HCT116 (cell line): ENCODE measurements around the gene SLC9A9. TPM values are rescaled to one million over a fixed set of nuclear protein-coding genes. Genes with fewer than 3 reads are reported as not detected.

ENCODE experiments used
- ATAC-seq: fragments of 200-7000 bp; cut with Tn5 transposase; 2 replicates; pipeline ENCODE4 v1.9.1; 2020; ENCODE audit warnings: mild to moderate bottlenecking, moderate library complexity
- BruUV-seq: library from RNA; stranded (reverse); fragments of 400-500 nt; replicated peaks from 2 replicates; lab custom pipeline; 2021; lab: Mats Ljungman, UMichigan
- CTCF ChIA-PET: fragments of 300-600 bp; sonication (Branson Sonifier 250); formaldehyde crosslinking; loops from one replicate; lab custom pipeline; 2021; ENCODE audit warnings: antibody characterized with exemption; lab: Charles Lee
- POLR2A ChIA-PET: fragments of 300-600, 350-600 bp; sonication (Branson Sonifier 250); formaldehyde crosslinking; loops from one replicate; lab custom pipeline; 2021; ENCODE audit warnings: antibody characterized with exemption; lab: Charles Lee
- RAD21 ChIA-PET, 2 experiments: fragments of 300-600 bp; sonication (Branson Sonifier 250); formaldehyde crosslinking; loops; one replicate each; lab custom pipeline; 2023; ENCODE audit warnings: low total read pairs in 2 of 2; ENCODE audit not compliant: uncharacterized antibody in 2 of 2, unreplicated experiment in 2 of 2, low non-redundant PET in 1 of 2; lab: Charles Lee
- DNase-seq: peaks from one replicate; pipeline ENCODE4 v3.0.0-alpha.2; 2010; ENCODE audit warnings: low read depth, low spot score
- H2AFZ ChIP-seq: fragments of 200-600 bp; shearing (Covaris generic), sonication (generic); 2 replicates; pipeline ENCODE4 v1.6.1; 2017; ENCODE audit warnings: low read depth, mixed run types, mixed read lengths, antibody characterized with exemption, low read length; ENCODE audit not compliant: poor library complexity, severe bottlenecking
- H3K27ac ChIP-seq: 2 replicates; pipeline ENCODE4 v1.5.1; 2012; ENCODE audit warnings: low read depth, low read length
- H3K27me3 ChIP-seq: fragments of 200-600 bp; sonication (generic); 2 replicates; pipeline ENCODE4 v1.6.1; 2016; ENCODE audit warnings: mixed run types, low read length, mixed read lengths; ENCODE audit not compliant: insufficient read depth
- H3K36me3 ChIP-seq, 2 experiments: fragments of 200-500 bp in 1 of 2; fragments of 200-600 bp in 1 of 2; sonication (Bioruptor generic) in 1 of 2; sonication (generic) in 1 of 2; 2 replicates each; pipeline versions ENCODE4 v1.5.1 to v1.6.1; 2014 to 2016; ENCODE audit warnings: low read length in 2 of 2, inconsistent platforms in 1 of 2, mixed read lengths in 1 of 2, mixed run types in 1 of 2; ENCODE audit not compliant: insufficient read depth in 2 of 2, control insufficient read depth in 1 of 2
- H3K4me1 ChIP-seq, 2 experiments: fragments of 200-600 bp in 1 of 2; sonication (generic) in 1 of 2; 2 replicates each; pipeline versions ENCODE4 v1.5.1 to v1.6.1; 2012 to 2017; ENCODE audit warnings: low read length in 2 of 2, inconsistent platforms in 1 of 2, mild to moderate bottlenecking in 1 of 2, mixed read lengths in 1 of 2, mixed run types in 1 of 2, moderate library complexity in 1 of 2; ENCODE audit not compliant: insufficient read depth in 2 of 2, control insufficient read depth in 1 of 2
- H3K4me2 ChIP-seq: fragments of 200-600 bp; sonication (generic); 2 replicates; pipeline ENCODE4 v1.6.1; 2017; ENCODE audit warnings: mixed run types, low read length, mixed read lengths
- H3K4me3 ChIP-seq, 2 experiments: fragments of 200-600 bp in 1 of 2; sonication (generic) in 1 of 2; replicated peaks in 1 of 2; 2 replicates each; pipeline ENCODE4 v1.5.1; 2011 to 2016; ENCODE audit warnings: low read length in 2 of 2, control low read depth in 1 of 2, low read depth in 1 of 2, mild to moderate bottlenecking in 1 of 2, mixed read lengths in 1 of 2, mixed run types in 1 of 2
- H3K79me2 ChIP-seq: fragments of 200-600 bp; sonication (generic); 2 replicates; pipeline ENCODE4 v1.6.1; 2017; ENCODE audit warnings: mild to moderate bottlenecking, mixed run types, low read length, moderate library complexity, mixed read lengths; ENCODE audit not compliant: insufficient read depth
- H3K9ac ChIP-seq: fragments of 200-600 bp; sonication (generic); 2 replicates; pipeline ENCODE4 v1.6.1; 2016; ENCODE audit warnings: low read length, mixed read lengths
- H3K9me2 ChIP-seq: fragments of 200-600 bp; sonication (generic), shearing (Covaris generic); 2 replicates; pipeline ENCODE4 v1.6.1; 2017; ENCODE audit warnings: mixed run types, mild to moderate bottlenecking, moderate library complexity; ENCODE audit not compliant: insufficient read depth
- H3K9me3 ChIP-seq, 2 experiments: fragments of 200-500 bp in 1 of 2; fragments of 200-600 bp in 1 of 2; sonication (Bioruptor generic) in 1 of 2; sonication (generic) in 1 of 2; 2 replicates each; pipeline ENCODE4 v1.6.1; 2014 to 2017; ENCODE audit warnings: low read length in 2 of 2, mixed read lengths in 2 of 2, inconsistent platforms in 1 of 2, low read depth in 1 of 2, mild to moderate bottlenecking in 1 of 2, mixed run types in 1 of 2, moderate library complexity in 1 of 2; ENCODE audit not compliant: control insufficient read depth in 1 of 2, insufficient read depth in 1 of 2
- H4K20me1 ChIP-seq: fragments of 200-600 bp; sonication (generic), shearing (Covaris generic); 2 replicates; pipeline ENCODE4 v1.6.1; 2017; ENCODE audit warnings: mixed run types, mild to moderate bottlenecking, moderate library complexity; ENCODE audit not compliant: insufficient read depth
- FOSL1 ChIP-seq: IDR thresholded peaks from 2 replicates; pipeline ENCODE4 v1.6.1; 2012; ENCODE audit warnings: low read depth
- intact Hi-C: fragments of 100-400 bp; cut with micrococcal nuclease; formaldehyde crosslinking; loops from 2 replicates; pipeline ENCODE4 v1.10.0; 2022
- total RNA-seq: library from RNA; stranded (reverse); gene quantifications from one replicate; pipeline ENCODE4 v1.2.1, GENCODE V29; 2021; ENCODE audit not compliant: unreplicated experiment
- TF ChIP-seq, protein P1 (sequence below): IDR thresholded peaks from 2 replicates; pipeline ENCODE4 v1.6.1; 2012
- TF ChIP-seq, protein P2 (sequence below): IDR thresholded peaks from 2 replicates; pipeline ENCODE4 v1.6.1; 2012; ENCODE audit warnings: low read depth

The SLC9A9 gene
- total RNA-seq, 1 experiment from 2014 or later, result 0.20 TPM

DNA sequence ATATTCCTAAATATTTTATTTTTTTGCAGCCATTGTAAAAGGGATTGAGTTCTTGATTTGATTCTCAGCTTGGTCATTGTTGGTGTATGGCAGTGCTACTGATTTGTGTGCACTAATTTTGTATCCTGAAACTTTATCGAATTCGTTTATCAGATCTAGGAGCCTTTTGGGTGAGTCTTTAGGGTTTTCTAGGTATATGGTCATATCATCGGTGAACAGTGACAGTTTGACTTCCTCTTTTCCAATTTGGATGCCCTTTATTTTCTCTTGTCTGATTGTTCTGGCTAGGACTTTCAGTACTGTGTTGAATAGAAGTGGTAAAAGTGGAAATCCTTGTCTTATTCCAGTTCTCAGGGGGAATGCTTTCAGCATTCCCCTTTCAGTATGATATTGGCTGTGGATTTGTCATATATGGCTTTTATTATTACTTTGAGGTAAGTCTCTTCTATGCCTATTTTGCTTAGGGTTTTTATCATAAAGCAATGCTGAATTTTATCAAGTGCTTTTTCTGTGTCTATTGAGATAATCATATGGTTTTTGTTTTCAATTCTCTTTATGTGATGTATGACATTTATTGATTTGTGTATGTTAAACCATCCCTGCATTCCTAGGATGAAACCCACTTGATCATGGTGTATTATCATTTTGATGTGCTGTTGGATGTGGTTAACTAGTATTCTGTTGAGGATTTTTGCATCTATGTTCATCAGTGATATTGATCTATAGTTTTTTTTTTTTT is 11.4 kb upstream of the SLC9A9 start:
- POLR2A ChIA-PET, result no interaction called here

More for the DNA sequence above, 11.4 kb upstream of the SLC9A9 start:
- CTCF ChIA-PET, result no interaction called here
- DNase-seq, result no peak
- H4K20me1 ChIP-seq, result no peaks in the 10 kb centered on the region
- no peak overlapping the region for H3K4me3 ChIP-seq
- no peaks in the 10 kb centered on the region; a peak in 1 of 4 replicates for H3K9me3 ChIP-seq
- TF ChIP-seq, protein P1, sequence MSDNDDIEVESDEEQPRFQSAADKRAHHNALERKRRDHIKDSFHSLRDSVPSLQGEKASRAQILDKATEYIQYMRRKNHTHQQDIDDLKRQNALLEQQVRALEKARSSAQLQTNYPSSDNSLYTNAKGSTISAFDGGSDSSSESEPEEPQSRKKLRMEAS, result no peak
- TF ChIP-seq, protein P2, sequence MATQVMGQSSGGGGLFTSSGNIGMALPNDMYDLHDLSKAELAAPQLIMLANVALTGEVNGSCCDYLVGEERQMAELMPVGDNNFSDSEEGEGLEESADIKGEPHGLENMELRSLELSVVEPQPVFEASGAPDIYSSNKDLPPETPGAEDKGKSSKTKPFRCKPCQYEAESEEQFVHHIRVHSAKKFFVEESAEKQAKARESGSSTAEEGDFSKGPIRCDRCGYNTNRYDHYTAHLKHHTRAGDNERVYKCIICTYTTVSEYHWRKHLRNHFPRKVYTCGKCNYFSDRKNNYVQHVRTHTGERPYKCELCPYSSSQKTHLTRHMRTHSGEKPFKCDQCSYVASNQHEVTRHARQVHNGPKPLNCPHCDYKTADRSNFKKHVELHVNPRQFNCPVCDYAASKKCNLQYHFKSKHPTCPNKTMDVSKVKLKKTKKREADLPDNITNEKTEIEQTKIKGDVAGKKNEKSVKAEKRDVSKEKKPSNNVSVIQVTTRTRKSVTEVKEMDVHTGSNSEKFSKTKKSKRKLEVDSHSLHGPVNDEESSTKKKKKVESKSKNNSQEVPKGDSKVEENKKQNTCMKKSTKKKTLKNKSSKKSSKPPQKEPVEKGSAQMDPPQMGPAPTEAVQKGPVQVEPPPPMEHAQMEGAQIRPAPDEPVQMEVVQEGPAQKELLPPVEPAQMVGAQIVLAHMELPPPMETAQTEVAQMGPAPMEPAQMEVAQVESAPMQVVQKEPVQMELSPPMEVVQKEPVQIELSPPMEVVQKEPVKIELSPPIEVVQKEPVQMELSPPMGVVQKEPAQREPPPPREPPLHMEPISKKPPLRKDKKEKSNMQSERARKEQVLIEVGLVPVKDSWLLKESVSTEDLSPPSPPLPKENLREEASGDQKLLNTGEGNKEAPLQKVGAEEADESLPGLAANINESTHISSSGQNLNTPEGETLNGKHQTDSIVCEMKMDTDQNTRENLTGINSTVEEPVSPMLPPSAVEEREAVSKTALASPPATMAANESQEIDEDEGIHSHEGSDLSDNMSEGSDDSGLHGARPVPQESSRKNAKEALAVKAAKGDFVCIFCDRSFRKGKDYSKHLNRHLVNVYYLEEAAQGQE, result no peak
- TF ChIP-seq FOSL1, result no peak
- TF ChIP-seq, all 23 proteins: peak for 0
- RAD21 ChIA-PET, result no interaction called here
- H3K9ac ChIP-seq, result no peak overlapping the region
- no peaks in the 10 kb centered on the region for H3K79me2 ChIP-seq
- no peak overlapping the region for H2AFZ ChIP-seq
- H3K4me2 ChIP-seq, result no peak overlapping the region
- no peak for ATAC-seq
- no peak overlapping the region for H3K27ac ChIP-seq
- intact Hi-C loops, result no loop called here
- H3K9me2 ChIP-seq, result no peaks in the 10 kb centered on the region
- H3K27me3 ChIP-seq, result no peaks in the 10 kb centered on the region
- no TSS peak for BruUV-seq
- no peaks in the 10 kb centered on the region for H3K36me3 ChIP-seq
- no peaks in the 10 kb centered on the region for H3K4me1 ChIP-seq
